ENCODE measurements around the gene ANKHD1.
"Not testable (repeated sequence)": the region's sequence is repeated elsewhere in the genome, so short reads cannot be mapped to it uniquely, and the experiment has no call there.

The ANKHD1 gene

GRCh38 chr5:140418862-140419520, 17.4 kb downstream of the ANKHD1 start:
- in situ Hi-C loops (cut with MboI; ENCODE audit: low sequenced_read_pairs), result no loop called here

- in situ Hi-C loops (cut with MboI; ENCODE audit: low sequenced_read_pairs), result no loop called here
Measured at GRCh38 chr5:140420226-140420570, 18.6 kb downstream of the ANKHD1 start.

GRCh38 chr5:140420665-140421361, 19.2 kb downstream of the ANKHD1 start:
- in situ Hi-C loops (cut with MboI; ENCODE audit: low sequenced_read_pairs), result no loop called here

- in situ Hi-C loops (cut with MboI; ENCODE audit: low sequenced_read_pairs), result not testable (repeated sequence)
Measured at GRCh38 chr5:140421375-140421774, 19.7 kb downstream of the ANKHD1 start.

GRCh38 chr5:140423609-140424008, 22.0 kb downstream of the ANKHD1 start:
- in situ Hi-C loops (cut with MboI; ENCODE audit: low sequenced_read_pairs), result no loop called here

- in situ Hi-C loops (cut with MboI; ENCODE audit: low sequenced_read_pairs), result no loop called here
Measured at GRCh38 chr5:140424135-140424534, 22.5 kb downstream of the ANKHD1 start.

- in situ Hi-C loops (cut with MboI; ENCODE audit: low sequenced_read_pairs), result not testable (repeated sequence)
Measured at GRCh38 chr5:140427726-140428125, 26.1 kb downstream of the ANKHD1 start.

GRCh38 chr5:140429724-140430123, 28.1 kb downstream of the ANKHD1 start:
- in situ Hi-C loops (cut with MboI; ENCODE audit: low sequenced_read_pairs), result no loop called here

- in situ Hi-C loops (cut with MboI; ENCODE audit: low sequenced_read_pairs), result no loop called here
Measured at GRCh38 chr5:140432212-140432611, 30.6 kb downstream of the ANKHD1 start.

GRCh38 chr5:140432916-140433315, 31.3 kb downstream of the ANKHD1 start:
- in situ Hi-C loops (cut with MboI; ENCODE audit: low sequenced_read_pairs), result no loop called here

- in situ Hi-C loops (cut with MboI; ENCODE audit: low sequenced_read_pairs), result not testable (repeated sequence)
Measured at GRCh38 chr5:140457368-140457767, 55.7 kb downstream of the ANKHD1 start.

GRCh38 chr5:140466981-140467742, 65.5 kb downstream of the ANKHD1 start:
- in situ Hi-C loops (cut with MboI; ENCODE audit: low sequenced_read_pairs), result no loop called here

GRCh38 chr5:140468188-140468587, 66.6 kb downstream of the ANKHD1 start:
- in situ Hi-C loops (cut with MboI; ENCODE audit: low sequenced_read_pairs), result no loop called here

- in situ Hi-C loops (cut with MboI; ENCODE audit: low sequenced_read_pairs), result no loop called here
Measured at GRCh38 chr5:140469259-140469658, 67.6 kb downstream of the ANKHD1 start.

- in situ Hi-C loops (cut with MboI; ENCODE audit: low sequenced_read_pairs), result no loop called here
Measured at GRCh38 chr5:140480310-140481014, 78.8 kb downstream of the ANKHD1 start.

GRCh38 chr5:140481758-140482157, 80.1 kb downstream of the ANKHD1 start:
- in situ Hi-C loops (cut with MboI; ENCODE audit: low sequenced_read_pairs), result no loop called here

- in situ Hi-C loops (cut with MboI; ENCODE audit: low sequenced_read_pairs), result no loop called here
Measured at GRCh38 chr5:140483055-140483454, 81.4 kb downstream of the ANKHD1 start.

GRCh38 chr5:140488141-140488540, 86.5 kb downstream of the ANKHD1 start:
- in situ Hi-C loops (cut with MboI; ENCODE audit: low sequenced_read_pairs), result not testable (repeated sequence)

GRCh38 chr5:140488914-140489313, 87.3 kb downstream of the ANKHD1 start:
- in situ Hi-C loops (cut with MboI; ENCODE audit: low sequenced_read_pairs), result no loop called here

- in situ Hi-C loops (cut with MboI; ENCODE audit: low sequenced_read_pairs), result no loop called here
Measured at GRCh38 chr5:140497897-140498296, 96.3 kb downstream of the ANKHD1 start.

GRCh38 chr5:140498591-140498990, 97.0 kb downstream of the ANKHD1 start:
- in situ Hi-C loops (cut with MboI; ENCODE audit: low sequenced_read_pairs), result no loop called here

Data from HL-60/S4 treated with retinoic acid at 250 ng/mL for 4 days and 3 days (cell line).